ENCODE data around the gene ELF4. TPM values are rescaled to one million over a fixed set of nuclear protein-coding genes. Genes with fewer than 3 reads are reported as not detected.

Gene ELF4
- polyA plus RNA-seq, 1 donor from 2014 or later = not detected

DNA sequence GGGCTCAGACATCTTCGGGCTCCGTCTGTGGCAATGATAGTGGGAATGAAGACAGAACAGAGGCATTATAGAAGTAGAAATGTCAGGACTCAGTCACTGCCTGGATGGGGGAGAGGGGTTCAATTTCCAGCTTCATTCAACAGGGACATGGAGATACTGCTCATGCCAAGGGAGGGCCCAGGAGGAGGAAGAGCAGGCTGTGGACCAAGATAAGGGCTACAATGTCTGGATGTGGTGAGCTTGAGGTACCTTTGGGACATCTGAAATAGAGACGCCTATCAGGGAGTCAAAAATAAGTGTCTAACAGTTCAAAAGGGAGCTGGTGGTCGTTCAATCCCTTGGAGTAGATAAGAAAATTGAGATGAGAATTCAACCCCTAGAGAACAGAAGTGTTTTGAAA lies 34.5 kb downstream of the ELF4 start:
- H3F3A ChIP-seq (ENCODE audit: insufficient read depth, low read length, poor library complexity, severe bottlenecking) = no peaks in the 10 kb centered on the region

DNA sequence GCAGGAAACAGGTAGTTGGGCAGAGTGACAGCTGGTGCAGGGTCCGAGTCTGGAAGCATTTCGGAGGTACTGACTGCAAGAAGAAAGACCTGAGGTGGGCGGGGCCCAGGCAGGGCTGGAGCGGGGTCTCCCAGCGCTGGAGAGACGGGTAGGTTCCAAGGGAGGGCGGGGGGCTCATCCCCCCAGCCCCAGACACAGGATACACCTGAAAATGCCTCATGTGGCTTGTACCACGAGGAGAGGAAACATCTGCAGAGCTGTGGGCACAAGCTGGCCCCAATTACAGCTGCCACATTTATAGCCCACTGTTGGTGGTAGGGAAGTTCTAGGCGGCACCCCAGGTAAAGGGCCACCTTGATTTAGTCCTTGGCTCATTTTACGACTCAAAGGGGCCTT lies 38.0 kb downstream of the ELF4 start:
- Histone ChIP-seq H3K9me2 (ENCODE audit: insufficient read depth, low read length) (no peaks in the 10 kb centered on the region), H3F3A (ENCODE audit: insufficient read depth, low read length, poor library complexity, severe bottlenecking) (no peaks in the 10 kb centered on the region), H4K20me1 (ENCODE audit: insufficient read depth) (no peaks in the 10 kb centered on the region), H3K27me3 (ENCODE audit: insufficient read depth, low read depth, low read length) (no peaks in the 10 kb centered on the region), H3K9me3 (ENCODE audit: low read length) (no peaks in the 10 kb centered on the region), H3K9ac (ENCODE audit: low read length) (no peak overlapping the region), H3K27ac (ENCODE audit: low read length) (no peak overlapping the region), H3K79me2 (replicated peaks; ENCODE audit: insufficient read depth, low read length) (no peaks in the 10 kb centered on the region), H3K36me3 (ENCODE audit: insufficient read depth, low read length) (no peaks in the 10 kb centered on the region), H3K4me2 (ENCODE audit: low read length) (no peak overlapping the region), H3K4me3 (ENCODE audit: low read length) (no peak overlapping the region), H2AFZ (ENCODE audit: low read depth, low read length) (no peak overlapping the region)
- no peak for TF ChIP-seq SMC3 (conservative IDR thresholded peaks at IDR 0.05; ENCODE audit: poor library complexity)
- TF ChIP-seq EZH2 (IDR thresholded peaks at IDR 0.05; ENCODE audit: borderline replicate concordance, insufficient read depth, low read length, poor library complexity, severe bottlenecking) = no peak
- TF ChIP-seq POLR2AphosphoS5 (IDR thresholded peaks at IDR 0.05) = no peak
- TF ChIP-seq, protein P1, sequence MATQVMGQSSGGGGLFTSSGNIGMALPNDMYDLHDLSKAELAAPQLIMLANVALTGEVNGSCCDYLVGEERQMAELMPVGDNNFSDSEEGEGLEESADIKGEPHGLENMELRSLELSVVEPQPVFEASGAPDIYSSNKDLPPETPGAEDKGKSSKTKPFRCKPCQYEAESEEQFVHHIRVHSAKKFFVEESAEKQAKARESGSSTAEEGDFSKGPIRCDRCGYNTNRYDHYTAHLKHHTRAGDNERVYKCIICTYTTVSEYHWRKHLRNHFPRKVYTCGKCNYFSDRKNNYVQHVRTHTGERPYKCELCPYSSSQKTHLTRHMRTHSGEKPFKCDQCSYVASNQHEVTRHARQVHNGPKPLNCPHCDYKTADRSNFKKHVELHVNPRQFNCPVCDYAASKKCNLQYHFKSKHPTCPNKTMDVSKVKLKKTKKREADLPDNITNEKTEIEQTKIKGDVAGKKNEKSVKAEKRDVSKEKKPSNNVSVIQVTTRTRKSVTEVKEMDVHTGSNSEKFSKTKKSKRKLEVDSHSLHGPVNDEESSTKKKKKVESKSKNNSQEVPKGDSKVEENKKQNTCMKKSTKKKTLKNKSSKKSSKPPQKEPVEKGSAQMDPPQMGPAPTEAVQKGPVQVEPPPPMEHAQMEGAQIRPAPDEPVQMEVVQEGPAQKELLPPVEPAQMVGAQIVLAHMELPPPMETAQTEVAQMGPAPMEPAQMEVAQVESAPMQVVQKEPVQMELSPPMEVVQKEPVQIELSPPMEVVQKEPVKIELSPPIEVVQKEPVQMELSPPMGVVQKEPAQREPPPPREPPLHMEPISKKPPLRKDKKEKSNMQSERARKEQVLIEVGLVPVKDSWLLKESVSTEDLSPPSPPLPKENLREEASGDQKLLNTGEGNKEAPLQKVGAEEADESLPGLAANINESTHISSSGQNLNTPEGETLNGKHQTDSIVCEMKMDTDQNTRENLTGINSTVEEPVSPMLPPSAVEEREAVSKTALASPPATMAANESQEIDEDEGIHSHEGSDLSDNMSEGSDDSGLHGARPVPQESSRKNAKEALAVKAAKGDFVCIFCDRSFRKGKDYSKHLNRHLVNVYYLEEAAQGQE (IDR thresholded peaks at IDR 0.05; ENCODE audit: borderline replicate concordance) = no peak
- TF ChIP-seq TAF1 (IDR thresholded peaks at IDR 0.05; ENCODE audit: low read depth) = no peak
- TF ChIP-seq MXI1 (conservative IDR thresholded peaks at IDR 0.05; ENCODE audit: poor library complexity, severe bottlenecking) = no peak

More for the DNA sequence above, 34.5 kb downstream of the ELF4 start:
- H3K79me2 ChIP-seq (replicated peaks; ENCODE audit: insufficient read depth, low read length) = no peaks in the 10 kb centered on the region
- H3K9me2 ChIP-seq (ENCODE audit: insufficient read depth, low read length) = no peaks in the 10 kb centered on the region
- no peak overlapping the region for H3K27ac ChIP-seq (ENCODE audit: low read length)
- H3K4me2 ChIP-seq (ENCODE audit: low read length) = no peak overlapping the region
- TF ChIP-seq SMC3 (conservative IDR thresholded peaks at IDR 0.05; ENCODE audit: poor library complexity) = no peak
- TF ChIP-seq EZH2 (IDR thresholded peaks at IDR 0.05; ENCODE audit: borderline replicate concordance, insufficient read depth, low read length, poor library complexity, severe bottlenecking) = no peak
- no peak for TF ChIP-seq EP300 (conservative IDR thresholded peaks at IDR 0.05; ENCODE audit: poor library complexity, severe bottlenecking)
- no peak for TF ChIP-seq POLR2AphosphoS5 (IDR thresholded peaks at IDR 0.05)
- no peak for TF ChIP-seq CTCF (IDR thresholded peaks at IDR 0.05; ENCODE audit: poor library complexity, severe bottlenecking)
- TF ChIP-seq, protein P1 (IDR thresholded peaks at IDR 0.05; ENCODE audit: borderline replicate concordance) = no peak
- no peak for TF ChIP-seq TAF1 (IDR thresholded peaks at IDR 0.05; ENCODE audit: low read depth)
- no peak for TF ChIP-seq RAD21 (conservative IDR thresholded peaks at IDR 0.05)
- no peak for TF ChIP-seq MXI1 (conservative IDR thresholded peaks at IDR 0.05; ENCODE audit: poor library complexity, severe bottlenecking)
- no peak overlapping the region for H2AFZ ChIP-seq (ENCODE audit: low read depth, low read length)
- H3K9me3 ChIP-seq (ENCODE audit: low read length) = no peaks in the 10 kb centered on the region
- H3K36me3 ChIP-seq (ENCODE audit: insufficient read depth, low read length) = no peaks in the 10 kb centered on the region
- no peak overlapping the region for H3K4me3 ChIP-seq (ENCODE audit: low read length)
- H3K9ac ChIP-seq (ENCODE audit: low read length) = no peak overlapping the region
- no peaks in the 10 kb centered on the region for H4K20me1 ChIP-seq (ENCODE audit: insufficient read depth)
- H3K27me3 ChIP-seq (ENCODE audit: insufficient read depth, low read depth, low read length) = no peaks in the 10 kb centered on the region

Data from neural cell (in vitro differentiated cells).